Loucy (cell line): Measurements from ENCODE around the gene TEX19.

Experiments
- H2AFZ ChIP-seq: fragments of 200-600 bp; sonication (generic); 2 replicates; pipeline ENCODE4 v1.6.0; 2016; ENCODE audit warnings: antibody characterized with exemption, mild to moderate bottlenecking, low read length, moderate library complexity
- H3F3A ChIP-seq: fragments of 200-600 bp; 2 replicates; pipeline ENCODE4 v1.6.0; 2016; ENCODE audit warnings: antibody characterized with exemption, low read depth, mild to moderate bottlenecking
- H3K27me3 ChIP-seq: fragments of 200-600 bp; sonication (generic); 2 replicates; pipeline ENCODE4 v1.6.1; 2014; ENCODE audit warnings: low read length, mild to moderate bottlenecking; ENCODE audit not compliant: insufficient read depth, poor library complexity, severe bottlenecking
- H3K36me3 ChIP-seq: fragments of 200-600 bp; sonication (generic); 2 replicates; pipeline ENCODE4 v1.6.1; 2016; ENCODE audit warnings: low read length; ENCODE audit not compliant: insufficient read depth
- H3K4me1 ChIP-seq: fragments of 200-600 bp; sonication (generic); 2 replicates; pipeline ENCODE4 v1.5.1; 2014; ENCODE audit warnings: low read length, mild to moderate bottlenecking; ENCODE audit not compliant: insufficient read depth, poor library complexity, severe bottlenecking
- H3K4me2 ChIP-seq: fragments of 200-600 bp; sonication (generic); 2 replicates; pipeline ENCODE4 v1.6.0; 2014; ENCODE audit warnings: antibody characterized with exemption, low read length, low read depth, mild to moderate bottlenecking; ENCODE audit not compliant: poor library complexity, severe bottlenecking
- H3K4me3 ChIP-seq: fragments of 200-600 bp; sonication (generic); 2 replicates; pipeline ENCODE4 v1.5.1; 2014; ENCODE audit warnings: low read length, mild to moderate bottlenecking, mixed read lengths; ENCODE audit not compliant: poor library complexity, severe bottlenecking
- H3K79me2 ChIP-seq: fragments of 200-600 bp; sonication (generic); 2 replicates; pipeline ENCODE4 v1.6.1; 2014; ENCODE audit warnings: low read length; ENCODE audit not compliant: insufficient read depth
- H3K9ac ChIP-seq: fragments of 200-600 bp; sonication (generic); 2 replicates; pipeline ENCODE4 v1.6.0; 2014; ENCODE audit warnings: mild to moderate bottlenecking, low read depth, low read length, moderate library complexity; ENCODE audit not compliant: poor library complexity, severe bottlenecking
- H3K9me2 ChIP-seq: fragments of 200-600 bp; sonication (generic); replicated peaks from 2 replicates; pipeline ENCODE4 v1.6.1; 2016; ENCODE audit warnings: low read depth, low read length, mixed read lengths
- H3K9me3 ChIP-seq: fragments of 200-600 bp; sonication (generic); 2 replicates; pipeline ENCODE4 v1.6.1; 2014; ENCODE audit warnings: mild to moderate bottlenecking, antibody characterized with exemption, low read length, low read depth; ENCODE audit not compliant: insufficient read depth
- H4K20me1 ChIP-seq: fragments of 200-600 bp; sonication (generic); 2 replicates; pipeline ENCODE4 v1.6.0; 2014; ENCODE audit warnings: antibody characterized with exemption, low read length, mild to moderate bottlenecking; ENCODE audit not compliant: insufficient read depth, poor library complexity, severe bottlenecking
- CTCF ChIP-seq: fragments of 200-600 bp; sonication (generic); conservative IDR thresholded peaks from 2 replicates; pipeline ENCODE4 v1.5.1; 2014; ENCODE audit warnings: mild to moderate bottlenecking, antibody characterized with exemption, low read length
- EZH2phosphoT487 ChIP-seq: fragments of 200-600 bp; IDR thresholded peaks from 2 replicates; pipeline ENCODE4 v1.6.1; 2018; ENCODE audit warnings: antibody characterized with exemption, mild to moderate bottlenecking, moderate library complexity, borderline replicate concordance

The TEX19 gene

GRCh38 chr17:82319619-82320062 lies 39.4 kb upstream of the TEX19 start:
- Histone ChIP-seq H3K79me2 (peaks cover 31% of the 10 kb centered on the region), H3K4me2 (no peak overlapping the region), H3F3A (0 out of 2 replicates have a peak, but pooled peaks cover 5% of the 10 kb centered on the region), H3K9me3 (no peaks in the 10 kb centered on the region), H4K20me1 (no peaks in the 10 kb centered on the region), H3K9me2 (no peaks in the 10 kb centered on the region), H3K4me1 (peaks cover 28% of the 10 kb centered on the region), H3K4me3 (no peak overlapping the region), H3K36me3 (no peaks in the 10 kb centered on the region), H3K27me3 (no peaks in the 10 kb centered on the region), H3K9ac (no peak overlapping the region), H2AFZ (no peak overlapping the region)
- TF ChIP-seq CTCF = no peak
- TF ChIP-seq EZH2phosphoT487 = no peak

- peaks cover 26% of the 10 kb centered on the region for H3K79me2 ChIP-seq
- TF ChIP-seq CTCF = no peak
- TF ChIP-seq EZH2phosphoT487 = no peak
- H3K27me3 ChIP-seq = no peaks in the 10 kb centered on the region
These were observed 38.8 kb upstream of the TEX19 start for GRCh38 chr17:82320140-82320840.

GRCh38 chr17:82320956-82321927 lies 37.8 kb upstream of the TEX19 start:
- no peaks in the 10 kb centered on the region for H3K9me3 ChIP-seq
- H3K79me2 ChIP-seq = peaks cover 16% of the 10 kb centered on the region
- 0 out of 2 replicates have a peak, but pooled peaks cover 5% of the 10 kb centered on the region for H3F3A ChIP-seq
- no peaks in the 10 kb centered on the region for H3K9me2 ChIP-seq
- peak overlapping the region; percentile 50 for H3K4me3 ChIP-seq
- H3K36me3 ChIP-seq = no peaks in the 10 kb centered on the region
- 0 out of 2 replicates have a peak overlapping the region, but pooled peaks have one; percentile 63 for H2AFZ ChIP-seq
- H4K20me1 ChIP-seq = no peaks in the 10 kb centered on the region
- H3K4me2 ChIP-seq = peak overlapping the region; percentile 50
- H3K27me3 ChIP-seq = no peaks in the 10 kb centered on the region
- peaks cover 22% of the 10 kb centered on the region for H3K4me1 ChIP-seq
- TF ChIP-seq CTCF (peak; percentile 81), EZH2phosphoT487 (no peak)
- H3K9ac ChIP-seq = peak overlapping the region; percentile 6

More at GRCh38 chr17:82320140-82320840, 38.8 kb upstream of the TEX19 start:
- Histone ChIP-seq H3K4me2 (no peak overlapping the region), H2AFZ (no peak overlapping the region), H3K9ac (no peak overlapping the region), H3K4me1 (peaks cover 27% of the 10 kb centered on the region), H4K20me1 (no peaks in the 10 kb centered on the region), H3K9me2 (no peaks in the 10 kb centered on the region), H3K4me3 (no peak overlapping the region), H3K36me3 (no peaks in the 10 kb centered on the region), H3K9me3 (no peaks in the 10 kb centered on the region), H3F3A (0 out of 2 replicates have a peak, but pooled peaks cover 5% of the 10 kb centered on the region)
